HG02642 (cell line): ENCODE results near the gene UXS1.

Experiments used
- ATAC-seq: cut with Tn5 transposase; IDR thresholded peaks from one replicate; pipeline ENCODE4 v1.9.1; 2021; ENCODE audit warnings: mild to moderate bottlenecking; ENCODE audit not compliant: unreplicated experiment, poor library complexity

The UXS1 gene

GRCh38 chr2:106161938-106162820 is 31.9 kb downstream of the UXS1 start:
- no peak for ATAC-seq

- no peak for ATAC-seq
Observed at GRCh38 chr2:106161341-106161740, 32.8 kb downstream of the UXS1 start.

GRCh38 chr2:106160786-106161261 is 33.3 kb downstream of the UXS1 start:
- peak; percentile 65 for ATAC-seq

- peak; percentile 66 for ATAC-seq
Observed at GRCh38 chr2:106159866-106160785, 34.0 kb downstream of the UXS1 start.

GRCh38 chr2:106158871-106159270 is 35.2 kb downstream of the UXS1 start:
- ATAC-seq: no peak

- ATAC-seq: no peak
Observed at GRCh38 chr2:106158131-106158530, 36.0 kb downstream of the UXS1 start.

GRCh38 chr2:106157416-106157815 is 36.7 kb downstream of the UXS1 start:
- no peak for ATAC-seq

- ATAC-seq: no peak
Observed at GRCh38 chr2:106156305-106157296, 37.5 kb downstream of the UXS1 start.

GRCh38 chr2:106153781-106154180 is 40.3 kb downstream of the UXS1 start:
- ATAC-seq: no peak

- ATAC-seq: no peak
Observed at GRCh38 chr2:106147665-106148064, 46.4 kb downstream of the UXS1 start.

GRCh38 chr2:106147159-106147558 is 46.9 kb downstream of the UXS1 start:
- ATAC-seq: no peak

GRCh38 chr2:106144621-106145331 is 49.3 kb downstream of the UXS1 start:
- ATAC-seq: no peak

- ATAC-seq: no peak
Observed at GRCh38 chr2:106143495-106144215, 50.4 kb downstream of the UXS1 start.

GRCh38 chr2:106142683-106143082 is 51.4 kb downstream of the UXS1 start:
- no peak for ATAC-seq

- ATAC-seq: no peak
Observed at GRCh38 chr2:106140913-106141312, 53.2 kb downstream of the UXS1 start.

GRCh38 chr2:106140113-106140512 is 54.0 kb downstream of the UXS1 start:
- ATAC-seq: no peak

- ATAC-seq: no peak
Observed at GRCh38 chr2:106139238-106139935, 54.7 kb downstream of the UXS1 start.
